WTC11 (cell line): Measurements from ENCODE around the gene NKAIN2.

Source experiments
- ATF1 ChIP-seq: sonication (generic); formaldehyde crosslinking; IDR thresholded peaks from 2 replicates; pipeline ENCODE4 v1.8.1; 2023; ENCODE audit warnings: mild to moderate bottlenecking, moderate library complexity, missing genetic modification reagents
- CREB1 ChIP-seq: sonication (generic); formaldehyde crosslinking; IDR thresholded peaks from 2 replicates; pipeline ENCODE4 v1.8.0; 2023; ENCODE audit warnings: mild to moderate bottlenecking, missing genetic modification reagents
- CREM ChIP-seq: sonication (generic); formaldehyde crosslinking; IDR thresholded peaks from 2 replicates; pipeline ENCODE4 v1.8.1; 2022; ENCODE audit warnings: mild to moderate bottlenecking, missing genetic modification reagents, moderate library complexity
- ESRRA ChIP-seq: sonication (generic); formaldehyde crosslinking; IDR thresholded peaks from 2 replicates; pipeline ENCODE4 v1.8.1; 2022; ENCODE audit warnings: mild to moderate bottlenecking, missing genetic modification reagents, borderline replicate concordance
- ZNF219 ChIP-seq: sonication (generic); formaldehyde crosslinking; IDR thresholded peaks from 2 replicates; pipeline ENCODE4 v1.8.0; 2023; ENCODE audit warnings: missing genetic modification reagents, mild to moderate bottlenecking, borderline replicate concordance
- TF ChIP-seq, protein P1 (sequence below): fragments of 200-600 bp; IDR thresholded peaks from 2 replicates; pipeline ENCODE4 v1.8.0; 2022; ENCODE audit warnings: antibody characterized with exemption
- TF ChIP-seq, protein P2 (sequence below): sonication (generic); formaldehyde crosslinking; conservative IDR thresholded peaks from 2 replicates; pipeline ENCODE4 v1.8.1; 2023; ENCODE audit warnings: mild to moderate bottlenecking, low read depth, missing genetic modification reagents, moderate library complexity
- TF ChIP-seq, protein P3 (sequence below): sonication (generic); formaldehyde crosslinking; IDR thresholded peaks from 2 replicates; pipeline ENCODE4 v1.8.1; 2022; ENCODE audit warnings: low read depth, missing genetic modification reagents, borderline replicate concordance
- TF ChIP-seq, protein P4 (sequence below): sonication (generic); formaldehyde crosslinking; IDR thresholded peaks from 2 replicates; pipeline ENCODE4 v1.8.0; 2023; ENCODE audit warnings: missing genetic modification reagents, mild to moderate bottlenecking, borderline replicate concordance
- TF ChIP-seq, protein P5 (sequence below): sonication (generic); formaldehyde crosslinking; IDR thresholded peaks from 2 replicates; pipeline ENCODE4 v1.8.1; 2022; ENCODE audit warnings: missing genetic modification reagents, borderline replicate concordance

DNA sequence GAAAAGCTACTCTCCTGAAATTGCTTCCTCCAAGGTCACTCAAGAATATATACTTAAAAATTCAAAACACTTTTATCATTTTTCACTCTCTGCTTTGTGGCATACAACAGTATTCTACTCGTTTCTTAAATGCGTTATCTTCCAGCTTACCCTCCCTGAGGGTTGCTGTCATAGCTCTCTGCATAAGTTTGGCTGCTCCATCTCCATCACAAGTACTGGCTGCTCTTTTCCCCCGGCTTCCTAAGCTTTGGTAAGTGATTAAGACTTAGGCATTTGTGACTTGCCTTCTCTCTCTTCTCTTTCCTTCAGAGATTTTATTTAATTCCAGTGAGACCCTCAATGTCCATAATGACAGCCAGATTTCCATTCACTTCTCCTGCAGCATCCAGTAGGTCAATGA is 128.3 kb downstream of the NKAIN2 start:
- TF ChIP-seq, protein P1, sequence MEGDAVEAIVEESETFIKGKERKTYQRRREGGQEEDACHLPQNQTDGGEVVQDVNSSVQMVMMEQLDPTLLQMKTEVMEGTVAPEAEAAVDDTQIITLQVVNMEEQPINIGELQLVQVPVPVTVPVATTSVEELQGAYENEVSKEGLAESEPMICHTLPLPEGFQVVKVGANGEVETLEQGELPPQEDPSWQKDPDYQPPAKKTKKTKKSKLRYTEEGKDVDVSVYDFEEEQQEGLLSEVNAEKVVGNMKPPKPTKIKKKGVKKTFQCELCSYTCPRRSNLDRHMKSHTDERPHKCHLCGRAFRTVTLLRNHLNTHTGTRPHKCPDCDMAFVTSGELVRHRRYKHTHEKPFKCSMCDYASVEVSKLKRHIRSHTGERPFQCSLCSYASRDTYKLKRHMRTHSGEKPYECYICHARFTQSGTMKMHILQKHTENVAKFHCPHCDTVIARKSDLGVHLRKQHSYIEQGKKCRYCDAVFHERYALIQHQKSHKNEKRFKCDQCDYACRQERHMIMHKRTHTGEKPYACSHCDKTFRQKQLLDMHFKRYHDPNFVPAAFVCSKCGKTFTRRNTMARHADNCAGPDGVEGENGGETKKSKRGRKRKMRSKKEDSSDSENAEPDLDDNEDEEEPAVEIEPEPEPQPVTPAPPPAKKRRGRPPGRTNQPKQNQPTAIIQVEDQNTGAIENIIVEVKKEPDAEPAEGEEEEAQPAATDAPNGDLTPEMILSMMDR = no peak
- TF ChIP-seq, protein P2, sequence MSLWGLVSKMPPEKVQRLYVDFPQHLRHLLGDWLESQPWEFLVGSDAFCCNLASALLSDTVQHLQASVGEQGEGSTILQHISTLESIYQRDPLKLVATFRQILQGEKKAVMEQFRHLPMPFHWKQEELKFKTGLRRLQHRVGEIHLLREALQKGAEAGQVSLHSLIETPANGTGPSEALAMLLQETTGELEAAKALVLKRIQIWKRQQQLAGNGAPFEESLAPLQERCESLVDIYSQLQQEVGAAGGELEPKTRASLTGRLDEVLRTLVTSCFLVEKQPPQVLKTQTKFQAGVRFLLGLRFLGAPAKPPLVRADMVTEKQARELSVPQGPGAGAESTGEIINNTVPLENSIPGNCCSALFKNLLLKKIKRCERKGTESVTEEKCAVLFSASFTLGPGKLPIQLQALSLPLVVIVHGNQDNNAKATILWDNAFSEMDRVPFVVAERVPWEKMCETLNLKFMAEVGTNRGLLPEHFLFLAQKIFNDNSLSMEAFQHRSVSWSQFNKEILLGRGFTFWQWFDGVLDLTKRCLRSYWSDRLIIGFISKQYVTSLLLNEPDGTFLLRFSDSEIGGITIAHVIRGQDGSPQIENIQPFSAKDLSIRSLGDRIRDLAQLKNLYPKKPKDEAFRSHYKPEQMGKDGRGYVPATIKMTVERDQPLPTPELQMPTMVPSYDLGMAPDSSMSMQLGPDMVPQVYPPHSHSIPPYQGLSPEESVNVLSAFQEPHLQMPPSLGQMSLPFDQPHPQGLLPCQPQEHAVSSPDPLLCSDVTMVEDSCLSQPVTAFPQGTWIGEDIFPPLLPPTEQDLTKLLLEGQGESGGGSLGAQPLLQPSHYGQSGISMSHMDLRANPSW (CRISPR knock-in tag) = no peak
- TF ChIP-seq ZNF219 (CRISPR knock-in tag) (no peak), ESRRA (CRISPR knock-in tag) (no peak), ATF1 (no peak), CREB1 (CRISPR knock-in tag) (no peak), CREM (CRISPR knock-in tag) (no peak)
- TF ChIP-seq, protein P3, sequence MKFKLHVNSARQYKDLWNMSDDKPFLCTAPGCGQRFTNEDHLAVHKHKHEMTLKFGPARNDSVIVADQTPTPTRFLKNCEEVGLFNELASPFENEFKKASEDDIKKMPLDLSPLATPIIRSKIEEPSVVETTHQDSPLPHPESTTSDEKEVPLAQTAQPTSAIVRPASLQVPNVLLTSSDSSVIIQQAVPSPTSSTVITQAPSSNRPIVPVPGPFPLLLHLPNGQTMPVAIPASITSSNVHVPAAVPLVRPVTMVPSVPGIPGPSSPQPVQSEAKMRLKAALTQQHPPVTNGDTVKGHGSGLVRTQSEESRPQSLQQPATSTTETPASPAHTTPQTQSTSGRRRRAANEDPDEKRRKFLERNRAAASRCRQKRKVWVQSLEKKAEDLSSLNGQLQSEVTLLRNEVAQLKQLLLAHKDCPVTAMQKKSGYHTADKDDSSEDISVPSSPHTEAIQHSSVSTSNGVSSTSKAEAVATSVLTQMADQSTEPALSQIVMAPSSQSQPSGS (CRISPR knock-in tag) = no peak
- TF ChIP-seq, protein P4, sequence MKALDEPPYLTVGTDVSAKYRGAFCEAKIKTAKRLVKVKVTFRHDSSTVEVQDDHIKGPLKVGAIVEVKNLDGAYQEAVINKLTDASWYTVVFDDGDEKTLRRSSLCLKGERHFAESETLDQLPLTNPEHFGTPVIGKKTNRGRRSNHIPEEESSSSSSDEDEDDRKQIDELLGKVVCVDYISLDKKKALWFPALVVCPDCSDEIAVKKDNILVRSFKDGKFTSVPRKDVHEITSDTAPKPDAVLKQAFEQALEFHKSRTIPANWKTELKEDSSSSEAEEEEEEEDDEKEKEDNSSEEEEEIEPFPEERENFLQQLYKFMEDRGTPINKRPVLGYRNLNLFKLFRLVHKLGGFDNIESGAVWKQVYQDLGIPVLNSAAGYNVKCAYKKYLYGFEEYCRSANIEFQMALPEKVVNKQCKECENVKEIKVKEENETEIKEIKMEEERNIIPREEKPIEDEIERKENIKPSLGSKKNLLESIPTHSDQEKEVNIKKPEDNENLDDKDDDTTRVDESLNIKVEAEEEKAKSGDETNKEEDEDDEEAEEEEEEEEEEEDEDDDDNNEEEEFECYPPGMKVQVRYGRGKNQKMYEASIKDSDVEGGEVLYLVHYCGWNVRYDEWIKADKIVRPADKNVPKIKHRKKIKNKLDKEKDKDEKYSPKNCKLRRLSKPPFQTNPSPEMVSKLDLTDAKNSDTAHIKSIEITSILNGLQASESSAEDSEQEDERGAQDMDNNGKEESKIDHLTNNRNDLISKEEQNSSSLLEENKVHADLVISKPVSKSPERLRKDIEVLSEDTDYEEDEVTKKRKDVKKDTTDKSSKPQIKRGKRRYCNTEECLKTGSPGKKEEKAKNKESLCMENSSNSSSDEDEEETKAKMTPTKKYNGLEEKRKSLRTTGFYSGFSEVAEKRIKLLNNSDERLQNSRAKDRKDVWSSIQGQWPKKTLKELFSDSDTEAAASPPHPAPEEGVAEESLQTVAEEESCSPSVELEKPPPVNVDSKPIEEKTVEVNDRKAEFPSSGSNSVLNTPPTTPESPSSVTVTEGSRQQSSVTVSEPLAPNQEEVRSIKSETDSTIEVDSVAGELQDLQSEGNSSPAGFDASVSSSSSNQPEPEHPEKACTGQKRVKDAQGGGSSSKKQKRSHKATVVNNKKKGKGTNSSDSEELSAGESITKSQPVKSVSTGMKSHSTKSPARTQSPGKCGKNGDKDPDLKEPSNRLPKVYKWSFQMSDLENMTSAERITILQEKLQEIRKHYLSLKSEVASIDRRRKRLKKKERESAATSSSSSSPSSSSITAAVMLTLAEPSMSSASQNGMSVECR = no peak
- TF ChIP-seq, protein P5, sequence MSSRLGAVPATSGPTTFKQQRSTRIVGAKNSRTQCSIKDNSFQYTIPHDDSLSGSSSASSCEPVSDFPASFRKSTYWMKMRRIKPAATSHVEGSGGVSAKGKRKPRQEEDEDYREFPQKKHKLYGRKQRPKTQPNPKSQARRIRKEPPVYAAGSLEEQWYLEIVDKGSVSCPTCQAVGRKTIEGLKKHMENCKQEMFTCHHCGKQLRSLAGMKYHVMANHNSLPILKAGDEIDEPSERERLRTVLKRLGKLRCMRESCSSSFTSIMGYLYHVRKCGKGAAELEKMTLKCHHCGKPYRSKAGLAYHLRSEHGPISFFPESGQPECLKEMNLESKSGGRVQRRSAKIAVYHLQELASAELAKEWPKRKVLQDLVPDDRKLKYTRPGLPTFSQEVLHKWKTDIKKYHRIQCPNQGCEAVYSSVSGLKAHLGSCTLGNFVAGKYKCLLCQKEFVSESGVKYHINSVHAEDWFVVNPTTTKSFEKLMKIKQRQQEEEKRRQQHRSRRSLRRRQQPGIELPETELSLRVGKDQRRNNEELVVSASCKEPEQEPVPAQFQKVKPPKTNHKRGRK (CRISPR knock-in tag) = no peak
